Astrocyte (in vitro differentiated cells and primary cell): ENCODE measurements around the gene GPHN. TPM values are rescaled to one million over a fixed set of nuclear protein-coding genes. Genes with fewer than 3 reads are reported as not detected.

Experiments used
- DNase-seq: peaks from one replicate; pipeline ENCODE4 v3.0.0-alpha.2; 2010; ENCODE audit warnings: low read depth
- FAIRE-seq: peaks from 2 replicates; lab custom pipeline; 2011; peaks lifted over from hg19 to GRCh38; lab: Jason Lieb, UNC
- H2AFZ ChIP-seq: 2 replicates; pipeline ENCODE4 v1.6.0; 2012; ENCODE audit warnings: low read depth, low read length, inconsistent platforms
- H3K27ac ChIP-seq: 2 replicates; pipeline ENCODE4 v1.5.1; 2011; ENCODE audit warnings: low read depth, low read length, inconsistent platforms
- H3K27me3 ChIP-seq: 2 replicates; pipeline ENCODE4 v1.6.0; 2011; ENCODE audit warnings: low read length, inconsistent platforms; ENCODE audit not compliant: insufficient read depth
- H3K36me3 ChIP-seq: 2 replicates; pipeline ENCODE4 v1.5.1; 2011; ENCODE audit warnings: low read length, inconsistent platforms; ENCODE audit not compliant: insufficient read depth
- H3K4me1 ChIP-seq: 2 replicates; pipeline ENCODE4 v1.5.1; 2011; ENCODE audit warnings: low read length, inconsistent platforms; ENCODE audit not compliant: insufficient read depth
- H3K4me2 ChIP-seq: 2 replicates; pipeline ENCODE4 v1.6.0; 2012; ENCODE audit warnings: low read length, inconsistent platforms
- H3K4me3 ChIP-seq: 2 replicates; pipeline ENCODE4 v1.5.1; 2011; ENCODE audit warnings: low read depth, mild to moderate bottlenecking, low read length, inconsistent platforms; ENCODE audit not compliant: insufficient read depth
- H3K79me2 ChIP-seq: 2 replicates; pipeline ENCODE4 v1.6.0; 2012; ENCODE audit warnings: mild to moderate bottlenecking, low read length, inconsistent platforms; ENCODE audit not compliant: insufficient read depth
- H3K9ac ChIP-seq: 2 replicates; pipeline ENCODE4 v1.6.0; 2012; ENCODE audit warnings: mild to moderate bottlenecking, low read length, inconsistent platforms
- H3K9me3 ChIP-seq: 2 replicates; pipeline ENCODE4 v1.5.1; 2012; ENCODE audit warnings: low read depth, mild to moderate bottlenecking, low read length, inconsistent platforms; ENCODE audit not compliant: insufficient read depth
- H4K20me1 ChIP-seq: 2 replicates; pipeline ENCODE4 v1.6.0; 2012; ENCODE audit warnings: low read length, inconsistent platforms; ENCODE audit not compliant: insufficient read depth
- H3K27ac Mint-ChIP-seq: one replicate; pipeline ENCODE4 v1.8.0; 2021; ENCODE audit warnings: mild to moderate bottlenecking, mixed read lengths; ENCODE audit not compliant: unreplicated experiment
- H3K27me3 Mint-ChIP-seq: one replicate; pipeline ENCODE4 v1.8.0; 2021; ENCODE audit warnings: low read depth, mixed read lengths; ENCODE audit not compliant: unreplicated experiment
- H3K36me3 Mint-ChIP-seq: one replicate; pipeline ENCODE4 v1.8.0; 2021; ENCODE audit warnings: low read depth, mixed read lengths; ENCODE audit not compliant: unreplicated experiment
- H3K4me1 Mint-ChIP-seq: one replicate; pipeline ENCODE4 v1.8.0; 2021; ENCODE audit warnings: low read depth, mixed read lengths; ENCODE audit not compliant: unreplicated experiment
- H3K4me3 Mint-ChIP-seq: one replicate; pipeline ENCODE4 v1.8.0; 2021; ENCODE audit warnings: mild to moderate bottlenecking, moderate library complexity, mixed read lengths; ENCODE audit not compliant: unreplicated experiment
- H3K9me3 Mint-ChIP-seq: one replicate; pipeline ENCODE4 v1.8.0; 2021; ENCODE audit warnings: mild to moderate bottlenecking, mixed read lengths; ENCODE audit not compliant: unreplicated experiment
- EZH2 ChIP-seq: IDR thresholded peaks from 2 replicates; pipeline ENCODE4 v1.6.1; 2012; ENCODE audit warnings: mild to moderate bottlenecking, low read length, inconsistent platforms; ENCODE audit not compliant: insufficient read depth
- total RNA-seq: library from RNA; stranded (reverse); gene quantifications from 2 replicates; pipeline ENCODE4 v1.2.1, GENCODE V29; 2021
- TF ChIP-seq, protein P1 (sequence below): IDR thresholded peaks from 2 replicates; pipeline ENCODE4 v1.5.1; 2011; ENCODE audit warnings: low read depth, mild to moderate bottlenecking, inconsistent platforms, low read length, moderate library complexity; ENCODE audit not compliant: insufficient read depth

The GPHN gene
- total RNA-seq, 1 donor from 2014 or later: 6.9 TPM

GRCh38 chr14:66503532-66503931, 4.4 kb upstream of the GPHN start:
- H3K4me1 ChIP-seq: peaks cover 2% of the 10 kb centered on the region
- Mint-ChIP-seq H3K27me3 (no peaks in the 10 kb centered on the region), H3K4me3 (no peak overlapping the region), H3K36me3 (no peaks in the 10 kb centered on the region), H3K27ac (no peak overlapping the region), H3K4me1 (peaks cover 3% of the 10 kb centered on the region), H3K9me3 (no peaks in the 10 kb centered on the region)
- H3K9ac ChIP-seq: no peak overlapping the region
- DNase-seq: peak; percentile 89
- H3K4me3 ChIP-seq: no peak overlapping the region
- FAIRE-seq: no peak
- peaks cover under 1% of the 10 kb centered on the region for H3K79me2 ChIP-seq
- H3K9me3 ChIP-seq: no peaks in the 10 kb centered on the region
- no peaks in the 10 kb centered on the region for H3K27me3 ChIP-seq
- H4K20me1 ChIP-seq: no peaks in the 10 kb centered on the region
- H3K4me2 ChIP-seq: no peak overlapping the region
- TF ChIP-seq, protein P1, sequence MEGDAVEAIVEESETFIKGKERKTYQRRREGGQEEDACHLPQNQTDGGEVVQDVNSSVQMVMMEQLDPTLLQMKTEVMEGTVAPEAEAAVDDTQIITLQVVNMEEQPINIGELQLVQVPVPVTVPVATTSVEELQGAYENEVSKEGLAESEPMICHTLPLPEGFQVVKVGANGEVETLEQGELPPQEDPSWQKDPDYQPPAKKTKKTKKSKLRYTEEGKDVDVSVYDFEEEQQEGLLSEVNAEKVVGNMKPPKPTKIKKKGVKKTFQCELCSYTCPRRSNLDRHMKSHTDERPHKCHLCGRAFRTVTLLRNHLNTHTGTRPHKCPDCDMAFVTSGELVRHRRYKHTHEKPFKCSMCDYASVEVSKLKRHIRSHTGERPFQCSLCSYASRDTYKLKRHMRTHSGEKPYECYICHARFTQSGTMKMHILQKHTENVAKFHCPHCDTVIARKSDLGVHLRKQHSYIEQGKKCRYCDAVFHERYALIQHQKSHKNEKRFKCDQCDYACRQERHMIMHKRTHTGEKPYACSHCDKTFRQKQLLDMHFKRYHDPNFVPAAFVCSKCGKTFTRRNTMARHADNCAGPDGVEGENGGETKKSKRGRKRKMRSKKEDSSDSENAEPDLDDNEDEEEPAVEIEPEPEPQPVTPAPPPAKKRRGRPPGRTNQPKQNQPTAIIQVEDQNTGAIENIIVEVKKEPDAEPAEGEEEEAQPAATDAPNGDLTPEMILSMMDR: no peak
- TF ChIP-seq EZH2: no peak
- H3K36me3 ChIP-seq: no peaks in the 10 kb centered on the region
- no peak overlapping the region for H2AFZ ChIP-seq
- H3K27ac ChIP-seq: no peak overlapping the region

DNA sequence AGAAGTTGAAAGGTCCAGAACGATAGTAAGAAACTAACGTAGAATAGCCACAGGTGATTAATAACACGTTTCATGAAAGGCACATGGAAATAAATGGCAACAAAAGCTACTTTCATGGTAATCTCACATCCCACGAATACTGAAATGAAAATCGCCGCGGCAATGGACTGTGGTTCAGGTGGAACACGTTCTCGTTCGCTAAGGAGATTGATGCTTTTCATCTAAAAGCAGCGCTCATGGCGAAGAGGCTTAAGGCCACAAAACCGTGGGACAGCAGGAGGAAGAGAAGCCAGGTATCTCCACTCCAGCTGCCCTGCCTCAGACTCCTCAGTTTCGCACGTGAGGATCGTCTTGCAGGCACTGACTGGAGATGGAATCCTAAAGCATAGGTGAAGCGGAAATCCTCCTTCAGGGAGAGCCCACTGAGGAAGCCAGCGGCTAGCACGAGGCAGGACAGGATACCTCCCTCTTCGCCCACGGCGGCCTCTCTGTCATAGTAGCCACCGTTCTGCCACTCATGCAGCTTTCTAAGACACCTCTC, 696 bp upstream of the GPHN start:
- H3K4me3 ChIP-seq: peak overlapping the region; percentile 94
- no peak for DNase-seq
- peak overlapping the region; percentile 94 for H3K4me3 Mint-ChIP-seq
- peak overlapping the region; percentile 57 for H3K27ac ChIP-seq
- no peak for FAIRE-seq
- no peaks in the 10 kb centered on the region for H3K9me3 Mint-ChIP-seq
- no peak for TF ChIP-seq EZH2
- TF ChIP-seq, protein P1: no peak
- peak overlapping the region; percentile 41 for H3K27ac Mint-ChIP-seq
- H3K4me1 Mint-ChIP-seq: peaks cover 3% of the 10 kb centered on the region
- peaks cover 31% of the 10 kb centered on the region for H3K79me2 ChIP-seq
- no peaks in the 10 kb centered on the region for H3K9me3 ChIP-seq
- H3K27me3 ChIP-seq: no peaks in the 10 kb centered on the region
- H3K4me2 ChIP-seq: peak overlapping the region; percentile 91
- H3K27me3 Mint-ChIP-seq: peaks cover 4% of the 10 kb centered on the region
- H3K36me3 ChIP-seq: no peaks in the 10 kb centered on the region
- peaks cover 2% of the 10 kb centered on the region for H3K4me1 ChIP-seq
- no peaks in the 10 kb centered on the region for H3K36me3 Mint-ChIP-seq
- H2AFZ ChIP-seq: peak overlapping the region; percentile 97
- peaks cover 29% of the 10 kb centered on the region for H4K20me1 ChIP-seq
- H3K9ac ChIP-seq: peak overlapping the region; percentile 81

- H3K4me3 Mint-ChIP-seq: peak overlapping the region; percentile 94
- H3K27me3 Mint-ChIP-seq: peaks cover 4% of the 10 kb centered on the region
- no peak for TF ChIP-seq EZH2
- TF ChIP-seq, protein P1: no peak
- Histone ChIP-seq H3K9ac (peak overlapping the region; percentile 81), H3K27ac (peak overlapping the region; percentile 57), H3K27me3 (no peaks in the 10 kb centered on the region), H3K4me1 (peaks cover 2% of the 10 kb centered on the region), H3K36me3 (no peaks in the 10 kb centered on the region), H3K79me2 (peaks cover 37% of the 10 kb centered on the region), H3K9me3 (no peaks in the 10 kb centered on the region), H2AFZ (peak overlapping the region; percentile 97), H3K4me2 (peak overlapping the region; percentile 91), H3K4me3 (peak overlapping the region; percentile 94), H4K20me1 (peaks cover 34% of the 10 kb centered on the region)
- peak overlapping the region; percentile 18 for H3K27ac Mint-ChIP-seq
- no peaks in the 10 kb centered on the region for H3K36me3 Mint-ChIP-seq
- H3K9me3 Mint-ChIP-seq: no peaks in the 10 kb centered on the region
- peaks cover 3% of the 10 kb centered on the region for H3K4me1 Mint-ChIP-seq
- no peak for FAIRE-seq
- DNase-seq: no peak
These were observed 549 bp downstream of the GPHN start for GRCh38 chr14:66508547-66508845.
